ENCODE data around the gene P4HB.

DNA sequence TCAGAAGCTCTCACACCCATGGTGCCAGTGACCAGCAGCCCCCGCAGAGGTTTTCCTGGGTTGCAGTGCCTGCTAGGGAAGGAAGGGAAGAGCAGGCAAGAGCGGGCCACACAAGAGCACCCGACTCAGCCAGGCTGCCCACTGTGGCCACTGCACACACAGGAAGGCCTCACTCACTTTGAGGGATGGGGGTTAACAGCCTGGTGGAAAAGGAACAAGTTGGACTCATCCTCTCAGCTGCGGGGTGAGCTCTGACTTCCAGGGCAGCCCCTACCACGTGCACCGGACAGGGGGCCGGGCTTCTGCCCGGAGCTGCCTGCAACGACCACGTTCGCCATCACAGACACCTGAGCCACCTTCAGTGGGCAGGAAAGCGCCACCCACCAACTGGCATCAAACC is 8.1 kb downstream of the P4HB start:
- no peak for TF ChIP-seq RARB (CRISPR knock-in tag; IDR thresholded peaks at IDR 0.05)
- TF ChIP-seq ZFP3 (CRISPR knock-in tag; IDR thresholded peaks at IDR 0.05), result no peak
- TF ChIP-seq PATZ1 (CRISPR knock-in tag; IDR thresholded peaks at IDR 0.05; ENCODE audit: borderline replicate concordance), result no peak
- TF ChIP-seq TCF4 (CRISPR knock-in tag; IDR thresholded peaks at IDR 0.05; ENCODE audit: borderline replicate concordance), result no peak
- no peak for TF ChIP-seq TOX (CRISPR knock-in tag; IDR thresholded peaks at IDR 0.05; ENCODE audit: borderline replicate concordance)
- no peak for TF ChIP-seq ISL1 (CRISPR knock-in tag; IDR thresholded peaks at IDR 0.05)
- no peak for TF ChIP-seq ZFP30 (CRISPR knock-in tag; IDR thresholded peaks at IDR 0.05)
- no peak for TF ChIP-seq BACH2 (CRISPR knock-in tag; IDR thresholded peaks at IDR 0.05; ENCODE audit: borderline replicate concordance)
- TF ChIP-seq, protein P1, sequence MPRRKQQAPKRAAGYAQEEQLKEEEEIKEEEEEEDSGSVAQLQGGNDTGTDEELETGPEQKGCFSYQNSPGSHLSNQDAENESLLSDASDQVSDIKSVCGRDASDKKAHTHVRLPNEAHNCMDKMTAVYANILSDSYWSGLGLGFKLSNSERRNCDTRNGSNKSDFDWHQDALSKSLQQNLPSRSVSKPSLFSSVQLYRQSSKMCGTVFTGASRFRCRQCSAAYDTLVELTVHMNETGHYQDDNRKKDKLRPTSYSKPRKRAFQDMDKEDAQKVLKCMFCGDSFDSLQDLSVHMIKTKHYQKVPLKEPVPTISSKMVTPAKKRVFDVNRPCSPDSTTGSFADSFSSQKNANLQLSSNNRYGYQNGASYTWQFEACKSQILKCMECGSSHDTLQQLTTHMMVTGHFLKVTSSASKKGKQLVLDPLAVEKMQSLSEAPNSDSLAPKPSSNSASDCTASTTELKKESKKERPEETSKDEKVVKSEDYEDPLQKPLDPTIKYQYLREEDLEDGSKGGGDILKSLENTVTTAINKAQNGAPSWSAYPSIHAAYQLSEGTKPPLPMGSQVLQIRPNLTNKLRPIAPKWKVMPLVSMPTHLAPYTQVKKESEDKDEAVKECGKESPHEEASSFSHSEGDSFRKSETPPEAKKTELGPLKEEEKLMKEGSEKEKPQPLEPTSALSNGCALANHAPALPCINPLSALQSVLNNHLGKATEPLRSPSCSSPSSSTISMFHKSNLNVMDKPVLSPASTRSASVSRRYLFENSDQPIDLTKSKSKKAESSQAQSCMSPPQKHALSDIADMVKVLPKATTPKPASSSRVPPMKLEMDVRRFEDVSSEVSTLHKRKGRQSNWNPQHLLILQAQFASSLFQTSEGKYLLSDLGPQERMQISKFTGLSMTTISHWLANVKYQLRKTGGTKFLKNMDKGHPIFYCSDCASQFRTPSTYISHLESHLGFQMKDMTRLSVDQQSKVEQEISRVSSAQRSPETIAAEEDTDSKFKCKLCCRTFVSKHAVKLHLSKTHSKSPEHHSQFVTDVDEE (CRISPR knock-in tag; IDR thresholded peaks at IDR 0.05), result no peak

Data from SK-N-SH treated with all-trans-retinoic acid at 6 μM for 48 hours (cell line).